ENCODE measurements around the gene TBRG1.

DNA sequence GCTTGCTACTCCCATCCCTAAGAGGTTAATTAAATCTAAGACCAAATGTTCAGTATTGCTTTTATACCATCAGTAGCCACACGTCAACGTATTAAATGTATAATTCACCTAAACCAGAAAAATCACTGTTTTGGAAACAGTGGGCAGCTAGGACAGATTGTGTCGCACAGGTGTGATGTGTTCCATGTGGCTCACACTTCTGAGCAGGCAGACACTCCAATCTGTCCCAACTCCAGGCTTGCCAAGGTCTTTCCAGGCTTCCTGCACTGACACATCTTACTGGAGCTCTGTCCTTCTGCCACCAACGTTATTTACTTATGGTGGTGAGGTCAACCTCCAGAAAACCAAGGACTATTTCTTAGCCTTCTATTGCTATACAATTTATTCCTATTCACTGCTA, 39.4 kb downstream of the TBRG1 start:
- TF ChIP-seq CTCF (conservative IDR thresholded peaks at IDR 0.05; ENCODE audit: low read depth, low read length): no peak
- TF ChIP-seq EZH2phosphoT487 (IDR thresholded peaks at IDR 0.05; ENCODE audit: borderline replicate concordance, low read length): no peak
